HepG2 (cell line): ENCODE measurements around the gene STMN1.

Experiments used
- CEBPG ChIP-seq: IDR thresholded peaks from 2 replicates; pipeline ENCODE4 v1.6.1; 2016
- TF ChIP-seq, protein P1 (sequence below): sonication (generic); formaldehyde crosslinking; IDR thresholded peaks from 2 replicates; pipeline ENCODE4 v1.5.0; 2020; ENCODE audit warnings: mild to moderate bottlenecking, missing genetic modification reagents, moderate library complexity

DNA sequence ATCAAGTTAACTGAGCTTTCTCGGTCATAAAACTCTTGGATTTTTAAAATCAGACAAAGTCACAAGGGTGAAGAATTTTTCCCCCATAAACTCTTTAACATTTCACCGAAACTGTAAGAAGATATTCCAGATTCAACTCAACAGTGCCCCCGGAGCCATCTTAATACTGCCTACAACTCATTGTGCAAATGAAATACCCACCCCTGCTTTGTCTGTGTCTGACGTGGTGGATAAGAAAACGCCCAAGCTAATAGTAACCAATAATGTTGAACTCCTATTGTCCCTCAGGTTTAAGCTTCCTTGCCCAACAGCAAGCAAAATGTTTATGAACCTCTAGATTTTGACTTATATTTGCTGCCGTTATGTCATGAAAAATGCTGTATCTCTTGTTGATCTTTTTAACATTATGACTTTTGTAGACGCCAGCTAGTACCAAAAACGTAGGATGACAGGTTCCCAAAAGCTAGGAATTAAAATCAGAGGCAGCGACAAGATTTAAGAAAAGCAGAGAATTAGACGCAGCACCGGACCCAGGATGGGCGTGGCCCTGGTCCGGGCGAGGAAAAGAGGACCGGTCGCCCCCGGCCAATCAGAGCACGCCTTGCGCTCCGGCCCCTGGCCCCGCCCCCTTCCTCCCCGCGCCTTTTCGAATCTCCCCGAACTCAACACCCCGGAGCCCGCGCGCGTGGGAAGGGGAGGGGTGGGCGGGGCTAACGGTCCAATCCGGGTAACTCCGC, 1.1 kb downstream of the STMN1 start:
- TF ChIP-seq, protein P1, sequence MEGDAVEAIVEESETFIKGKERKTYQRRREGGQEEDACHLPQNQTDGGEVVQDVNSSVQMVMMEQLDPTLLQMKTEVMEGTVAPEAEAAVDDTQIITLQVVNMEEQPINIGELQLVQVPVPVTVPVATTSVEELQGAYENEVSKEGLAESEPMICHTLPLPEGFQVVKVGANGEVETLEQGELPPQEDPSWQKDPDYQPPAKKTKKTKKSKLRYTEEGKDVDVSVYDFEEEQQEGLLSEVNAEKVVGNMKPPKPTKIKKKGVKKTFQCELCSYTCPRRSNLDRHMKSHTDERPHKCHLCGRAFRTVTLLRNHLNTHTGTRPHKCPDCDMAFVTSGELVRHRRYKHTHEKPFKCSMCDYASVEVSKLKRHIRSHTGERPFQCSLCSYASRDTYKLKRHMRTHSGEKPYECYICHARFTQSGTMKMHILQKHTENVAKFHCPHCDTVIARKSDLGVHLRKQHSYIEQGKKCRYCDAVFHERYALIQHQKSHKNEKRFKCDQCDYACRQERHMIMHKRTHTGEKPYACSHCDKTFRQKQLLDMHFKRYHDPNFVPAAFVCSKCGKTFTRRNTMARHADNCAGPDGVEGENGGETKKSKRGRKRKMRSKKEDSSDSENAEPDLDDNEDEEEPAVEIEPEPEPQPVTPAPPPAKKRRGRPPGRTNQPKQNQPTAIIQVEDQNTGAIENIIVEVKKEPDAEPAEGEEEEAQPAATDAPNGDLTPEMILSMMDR (CRISPR knock-in tag) = 0 out of 2 replicates have a peak, but pooled peaks have one; percentile 5
- TF ChIP-seq CEBPG (CRISPR knock-in tag) = 0 out of 2 replicates have a peak, but pooled peaks have one; percentile 4
